OCI-LY7 (cell line): ENCODE data around the gene SRGAP2.
"Not testable (repeated sequence)": the region's sequence is repeated elsewhere in the genome, so short reads cannot be mapped to it uniquely, and the experiment has no call there.

Experiments used
- EZH2phosphoT487 ChIP-seq: fragments of 200-600 bp; sonication (generic); IDR thresholded peaks from 2 replicates; pipeline ENCODE4 v1.6.1; 2018; ENCODE audit warnings: low read depth, borderline replicate concordance, mild to moderate bottlenecking, mixed run types, antibody characterized with exemption, low read length, moderate library complexity, mixed read lengths
- TF ChIP-seq, protein P1 (sequence below): fragments of 200-600 bp; sonication (generic); conservative IDR thresholded peaks from 2 replicates; pipeline ENCODE4 v1.5.1; 2014; ENCODE audit warnings: mild to moderate bottlenecking, antibody characterized with exemption, low read length, moderate library complexity, mixed read lengths

DNA sequence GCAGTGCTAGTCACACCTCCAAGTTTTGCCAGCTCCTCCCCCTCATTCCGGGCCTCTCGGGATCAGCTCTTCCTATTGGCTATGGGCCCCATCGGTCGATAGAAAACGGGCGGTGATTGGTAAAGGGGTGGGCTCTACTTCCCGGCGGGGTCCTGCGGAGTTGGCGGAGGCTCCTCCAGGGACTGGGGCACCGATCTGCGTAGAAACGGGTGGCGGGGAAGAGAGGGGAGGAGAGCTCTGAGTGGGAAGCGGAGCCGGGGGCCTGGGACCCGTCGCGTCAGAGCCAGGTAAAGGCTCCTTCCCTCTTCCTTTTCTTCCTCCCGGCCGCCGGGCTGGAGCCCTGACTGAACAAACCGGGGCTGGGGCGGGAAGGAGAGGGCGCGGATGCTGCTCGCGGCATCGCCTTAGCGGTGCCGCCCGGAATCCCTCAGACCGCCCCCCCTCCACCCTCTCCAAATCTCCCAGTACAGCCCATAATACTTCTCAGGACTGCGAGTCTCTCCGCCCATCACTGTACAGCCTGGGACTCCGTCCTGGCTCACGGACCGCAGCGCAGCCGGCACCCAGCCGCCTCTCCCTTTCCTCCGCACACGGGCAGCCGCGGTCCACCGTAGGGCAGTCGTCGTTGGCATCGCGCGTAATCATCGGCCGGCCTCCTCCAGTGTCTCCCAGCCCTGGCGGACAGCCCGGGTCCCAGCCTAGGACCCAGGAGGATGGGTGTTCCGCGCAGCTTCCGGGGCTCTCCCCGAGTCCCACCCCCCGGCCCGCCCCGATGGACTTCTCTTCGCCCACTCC is at the start of gene SRGAP2:
- TF ChIP-seq, protein P1, sequence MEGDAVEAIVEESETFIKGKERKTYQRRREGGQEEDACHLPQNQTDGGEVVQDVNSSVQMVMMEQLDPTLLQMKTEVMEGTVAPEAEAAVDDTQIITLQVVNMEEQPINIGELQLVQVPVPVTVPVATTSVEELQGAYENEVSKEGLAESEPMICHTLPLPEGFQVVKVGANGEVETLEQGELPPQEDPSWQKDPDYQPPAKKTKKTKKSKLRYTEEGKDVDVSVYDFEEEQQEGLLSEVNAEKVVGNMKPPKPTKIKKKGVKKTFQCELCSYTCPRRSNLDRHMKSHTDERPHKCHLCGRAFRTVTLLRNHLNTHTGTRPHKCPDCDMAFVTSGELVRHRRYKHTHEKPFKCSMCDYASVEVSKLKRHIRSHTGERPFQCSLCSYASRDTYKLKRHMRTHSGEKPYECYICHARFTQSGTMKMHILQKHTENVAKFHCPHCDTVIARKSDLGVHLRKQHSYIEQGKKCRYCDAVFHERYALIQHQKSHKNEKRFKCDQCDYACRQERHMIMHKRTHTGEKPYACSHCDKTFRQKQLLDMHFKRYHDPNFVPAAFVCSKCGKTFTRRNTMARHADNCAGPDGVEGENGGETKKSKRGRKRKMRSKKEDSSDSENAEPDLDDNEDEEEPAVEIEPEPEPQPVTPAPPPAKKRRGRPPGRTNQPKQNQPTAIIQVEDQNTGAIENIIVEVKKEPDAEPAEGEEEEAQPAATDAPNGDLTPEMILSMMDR = not testable (repeated sequence)
- not testable (repeated sequence) for TF ChIP-seq EZH2phosphoT487
